NCI-H2227 (cell line): ENCODE measurements around the gene PDE5A.
"Not testable (repeated sequence)": the region's sequence is repeated elsewhere in the genome, so short reads cannot be mapped to it uniquely, and the experiment has no call there.

ENCODE experiments used
- DNase-seq: peaks from one replicate; lab custom pipeline; 2025; ENCODE audit not compliant: unreplicated experiment; lab: John Stamatoyannopoulos, UW

Gene PDE5A

GRCh38 chr4:119478446-119479179 is 150.0 kb downstream of the PDE5A start:
- no peak for DNase-seq

GRCh38 chr4:119477412-119478053 is 151.1 kb downstream of the PDE5A start:
- DNase-seq, result no peak

GRCh38 chr4:119471259-119471658 is 157.3 kb downstream of the PDE5A start:
- DNase-seq, result no peak

GRCh38 chr4:119470737-119471063 is 157.9 kb downstream of the PDE5A start:
- DNase-seq, result not testable (repeated sequence)

- not testable (repeated sequence) for DNase-seq
These were observed 158.4 kb downstream of the PDE5A start for GRCh38 chr4:119470021-119470736.

- not testable (repeated sequence) for DNase-seq
These were observed 159.6 kb downstream of the PDE5A start for GRCh38 chr4:119469039-119469438.

GRCh38 chr4:119462733-119463132 is 165.9 kb downstream of the PDE5A start:
- DNase-seq, result peak; percentile 5

GRCh38 chr4:119455734-119456133 is 172.9 kb downstream of the PDE5A start:
- DNase-seq, result peak; percentile 66

- peak; percentile 98 for DNase-seq
These were observed 173.9 kb downstream of the PDE5A start for GRCh38 chr4:119454491-119455270.

GRCh38 chr4:119454151-119454490 is 174.5 kb downstream of the PDE5A start:
- not testable (repeated sequence) for DNase-seq

GRCh38 chr4:119453286-119453685 is 175.3 kb downstream of the PDE5A start:
- DNase-seq, result not testable (repeated sequence)

GRCh38 chr4:119449851-119450250 is 178.8 kb downstream of the PDE5A start:
- not testable (repeated sequence) for DNase-seq
